Mucosa of gallbladder (tissue), 1 donor: ENCODE data around the gene SLCO1B1. TPM values are rescaled to one million over a fixed set of nuclear protein-coding genes. Genes with fewer than 3 reads are reported as not detected.
"Not testable (repeated sequence)": the region's sequence is repeated elsewhere in the genome, so short reads cannot be mapped to it uniquely, and the experiment has no call there.

Experiments used
- DNase-seq: peaks from one replicate; pipeline ENCODE4 v3.0.0-alpha.2; 2020; ENCODE audit warnings: low spot score
- total RNA-seq: library from RNA; stranded (reverse); gene quantifications from one replicate; pipeline ENCODE4 v1.2.1, GENCODE V29; 2021
- donor health status: DM: no; HTN: no; CAD: no.

Gene SLCO1B1, protein sequence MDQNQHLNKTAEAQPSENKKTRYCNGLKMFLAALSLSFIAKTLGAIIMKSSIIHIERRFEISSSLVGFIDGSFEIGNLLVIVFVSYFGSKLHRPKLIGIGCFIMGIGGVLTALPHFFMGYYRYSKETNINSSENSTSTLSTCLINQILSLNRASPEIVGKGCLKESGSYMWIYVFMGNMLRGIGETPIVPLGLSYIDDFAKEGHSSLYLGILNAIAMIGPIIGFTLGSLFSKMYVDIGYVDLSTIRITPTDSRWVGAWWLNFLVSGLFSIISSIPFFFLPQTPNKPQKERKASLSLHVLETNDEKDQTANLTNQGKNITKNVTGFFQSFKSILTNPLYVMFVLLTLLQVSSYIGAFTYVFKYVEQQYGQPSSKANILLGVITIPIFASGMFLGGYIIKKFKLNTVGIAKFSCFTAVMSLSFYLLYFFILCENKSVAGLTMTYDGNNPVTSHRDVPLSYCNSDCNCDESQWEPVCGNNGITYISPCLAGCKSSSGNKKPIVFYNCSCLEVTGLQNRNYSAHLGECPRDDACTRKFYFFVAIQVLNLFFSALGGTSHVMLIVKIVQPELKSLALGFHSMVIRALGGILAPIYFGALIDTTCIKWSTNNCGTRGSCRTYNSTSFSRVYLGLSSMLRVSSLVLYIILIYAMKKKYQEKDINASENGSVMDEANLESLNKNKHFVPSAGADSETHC
- total RNA-seq: 0.12 TPM

DNA sequence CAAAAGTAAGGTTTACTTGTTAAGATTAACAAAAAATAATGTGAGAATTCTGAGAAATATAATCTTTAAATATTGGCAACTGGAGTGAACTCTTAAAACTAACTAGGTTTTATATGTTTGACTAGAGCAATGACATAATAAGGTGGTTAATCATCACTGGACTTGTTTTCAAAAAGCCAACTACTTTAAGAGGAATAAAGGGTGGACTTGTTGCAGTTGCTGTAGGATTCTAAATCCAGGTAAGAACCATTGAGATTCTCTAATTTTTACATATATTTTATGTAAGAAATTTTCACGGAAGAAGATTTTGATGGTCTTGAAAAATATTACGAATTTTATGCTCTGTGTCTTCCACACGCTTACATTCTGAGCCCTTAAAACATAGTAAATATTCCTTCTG lies at the start of gene SLCO1B1:
TSS of gene SLCO1B1 (plus strand) at position 197 of the 400 bp plus-strand sequence. CDS start 10,381 bp downstream, outside the sequence.
- no peak for DNase-seq

DNA sequence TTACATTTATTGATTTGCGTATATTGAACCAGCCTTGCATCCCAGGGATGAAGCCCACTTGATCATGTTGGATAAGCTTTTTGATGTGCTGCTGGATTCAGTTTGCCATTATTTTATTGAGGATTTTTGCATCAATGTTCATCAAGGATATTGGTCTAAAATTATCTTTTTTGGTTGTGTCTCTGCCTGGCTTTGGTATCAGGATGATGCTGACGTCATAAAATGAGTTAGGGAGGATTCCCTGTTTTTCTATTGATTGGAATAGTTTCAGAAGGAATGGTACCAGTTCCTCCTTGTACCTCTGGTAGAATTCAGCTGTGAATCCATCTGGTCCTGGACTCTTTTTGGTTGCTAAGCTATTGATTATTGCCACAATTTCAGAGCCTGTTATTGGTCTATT lies 46.2 kb upstream of the SLCO1B1 start:
- DNase-seq: not testable (repeated sequence)

DNA sequence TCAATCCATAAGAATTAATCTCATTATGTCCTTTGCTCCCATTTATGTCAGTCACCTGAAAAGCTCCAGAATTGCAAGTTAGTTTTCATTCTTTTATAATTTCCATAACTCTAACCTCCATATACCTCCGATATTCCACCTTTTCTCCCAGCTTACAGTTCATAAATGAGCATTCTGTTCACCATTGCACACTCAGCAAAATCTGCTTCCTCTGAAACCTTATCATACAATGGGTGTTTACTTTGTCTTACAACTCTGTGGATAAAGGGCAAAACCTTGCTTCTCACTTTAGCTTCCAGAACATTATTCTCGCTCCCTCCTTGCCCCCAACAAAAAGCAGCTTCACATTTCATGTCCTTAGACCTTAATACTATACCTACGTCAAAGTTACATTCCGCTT lies 19.3 kb upstream of the SLCO1B1 start:
- DNase-seq: no peak

DNA sequence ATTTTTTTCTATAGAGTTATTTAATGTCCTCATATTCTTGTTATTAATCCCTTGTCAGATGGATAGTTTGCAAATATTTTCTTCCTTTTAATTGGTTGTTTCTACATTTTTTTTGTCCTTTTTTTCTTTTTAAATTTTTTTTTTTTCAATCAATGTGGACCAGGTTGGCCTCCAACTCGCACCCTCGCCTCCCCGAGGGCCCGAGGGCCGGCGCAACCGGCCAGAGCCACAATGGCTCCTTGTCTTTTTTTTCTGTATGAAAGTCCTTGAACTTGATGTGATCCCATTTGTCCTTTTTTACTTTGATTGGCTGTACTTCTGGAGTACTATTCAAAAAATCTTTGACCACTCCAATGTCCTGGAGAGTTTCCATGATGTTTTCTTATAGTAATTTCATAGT lies 17.7 kb upstream of the SLCO1B1 start:
- no peak for DNase-seq

DNA sequence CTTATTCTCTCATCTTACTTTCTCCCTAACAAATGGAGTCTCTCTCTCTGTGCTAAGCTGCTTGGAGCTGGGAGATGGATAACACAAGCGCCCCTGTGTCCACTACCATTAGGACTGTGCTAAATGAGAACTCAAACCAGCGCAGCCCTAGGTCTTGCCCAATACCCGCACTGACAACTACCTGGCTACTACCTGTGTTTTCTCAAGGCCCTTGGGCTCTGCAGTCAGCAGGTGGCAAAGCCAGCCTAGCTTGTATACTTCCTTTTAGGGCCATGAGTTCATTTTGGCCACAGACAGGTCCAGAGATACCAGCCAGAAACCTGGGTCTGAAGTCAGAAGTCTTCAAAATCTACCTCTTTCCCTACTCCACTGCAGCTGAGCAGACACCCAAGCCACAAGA lies 13.0 kb upstream of the SLCO1B1 start:
- DNase-seq: no peak

DNA sequence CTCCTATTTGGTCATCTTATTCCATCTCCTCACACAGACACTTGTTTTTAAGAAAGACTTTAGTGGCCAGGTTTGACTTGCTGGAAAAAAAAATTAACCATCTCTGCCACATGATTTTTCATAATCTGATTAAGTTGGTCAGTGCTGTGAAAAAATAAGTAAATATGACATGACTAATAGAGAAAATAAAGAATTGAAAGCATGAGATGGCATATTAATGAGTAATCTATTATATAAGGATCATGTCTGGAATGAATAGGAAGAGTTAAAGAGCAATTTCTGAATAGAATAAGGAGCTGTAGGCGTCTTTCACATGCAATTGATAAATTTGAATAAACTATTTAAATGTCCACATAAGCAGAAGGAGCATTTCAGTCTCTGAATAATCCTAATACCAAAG lies 12.2 kb upstream of the SLCO1B1 start:
- DNase-seq: no peak

DNA sequence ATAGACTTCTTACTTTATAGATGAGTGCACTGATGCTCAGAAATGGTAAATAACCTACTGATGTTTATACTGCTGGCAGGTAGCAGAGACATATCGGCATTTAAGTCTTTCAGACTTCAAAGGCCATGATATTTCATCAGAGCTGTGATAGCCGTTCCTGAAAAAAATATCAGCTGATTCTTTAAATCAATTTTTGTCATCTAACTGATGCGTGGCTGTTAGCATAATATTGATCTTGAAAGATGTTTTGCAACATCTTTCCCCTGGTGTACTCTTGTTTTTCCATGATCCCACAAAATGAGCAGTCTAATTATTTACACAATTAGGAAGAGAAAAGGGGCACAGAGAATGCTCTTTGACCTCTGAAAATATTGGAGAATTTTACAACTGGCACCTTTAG lies 1.6 kb upstream of the SLCO1B1 start:
- DNase-seq: no peak

DNA sequence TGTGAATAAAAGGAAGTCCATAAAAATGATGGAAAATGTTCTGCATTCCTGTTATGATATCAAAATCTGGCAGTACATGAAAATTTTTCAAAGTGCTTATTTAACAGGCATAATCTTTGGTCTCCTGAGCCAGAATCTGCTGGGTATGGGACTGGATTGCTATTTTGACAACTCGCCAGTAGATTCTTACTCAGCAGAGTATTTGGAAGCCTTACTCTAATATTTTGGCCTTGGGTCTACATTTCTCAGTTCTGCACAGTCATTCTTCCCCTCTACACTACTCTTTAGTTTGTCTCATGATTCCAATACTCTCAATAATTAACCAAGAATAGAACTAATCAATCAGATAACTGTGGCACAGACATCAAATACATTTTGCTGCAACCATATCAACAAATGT lies 1.1 kb upstream of the SLCO1B1 start:
- DNase-seq: no peak

DNA sequence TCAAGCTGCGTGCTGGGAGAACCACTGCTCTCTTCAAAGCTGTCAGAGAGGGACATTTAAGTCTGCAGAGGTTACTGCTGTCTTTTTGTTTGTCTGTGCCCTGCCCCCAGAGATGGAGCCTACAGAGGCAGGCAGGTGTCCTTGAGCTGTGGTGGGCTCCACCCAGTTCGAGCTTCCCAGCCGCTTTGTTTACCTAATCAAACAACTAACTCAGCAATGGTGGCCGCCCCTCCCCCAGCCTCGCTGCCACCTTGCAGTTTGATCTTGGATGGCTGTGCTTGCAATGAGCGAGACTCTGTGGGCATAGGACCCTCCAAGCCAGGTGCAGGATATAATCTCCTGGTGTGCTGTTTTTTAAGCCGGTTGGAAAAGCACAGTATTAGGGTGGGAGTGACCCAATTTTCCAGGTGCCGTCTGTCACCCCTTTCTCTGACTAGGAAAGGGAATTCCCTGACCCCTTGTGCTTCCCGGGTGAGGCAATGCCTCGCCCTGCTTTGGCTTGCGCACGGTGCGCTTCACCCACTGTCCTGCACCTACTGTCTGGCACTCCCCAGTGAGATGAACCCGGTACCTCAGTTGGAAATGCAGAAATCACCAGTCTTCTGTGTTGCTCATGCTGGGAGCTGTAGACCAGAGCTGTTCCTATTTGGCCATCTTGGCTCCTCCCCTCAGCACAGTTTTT lies 6.5 kb downstream of the SLCO1B1 start:
- not testable (repeated sequence) for DNase-seq

DNA sequence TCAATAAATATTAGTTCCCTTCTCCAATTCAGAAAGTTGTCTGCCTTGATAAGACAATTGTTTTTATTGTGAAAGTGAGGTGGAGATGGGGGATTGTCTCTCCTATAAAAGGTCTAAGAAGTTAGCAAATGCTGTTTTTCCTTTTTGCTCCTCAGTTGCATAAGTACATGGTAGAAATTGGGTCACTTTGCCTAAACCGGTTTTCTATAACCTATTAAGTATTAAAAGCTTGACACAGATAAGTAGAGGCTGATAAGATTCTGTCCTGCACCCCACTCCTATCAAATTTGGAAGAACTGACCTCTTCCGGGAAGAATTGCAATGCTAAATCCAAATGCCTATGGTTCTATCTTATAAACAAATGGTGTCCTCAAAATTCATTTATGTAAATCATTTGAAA lies 7.0 kb downstream of the SLCO1B1 start:
- DNase-seq: no peak

DNA sequence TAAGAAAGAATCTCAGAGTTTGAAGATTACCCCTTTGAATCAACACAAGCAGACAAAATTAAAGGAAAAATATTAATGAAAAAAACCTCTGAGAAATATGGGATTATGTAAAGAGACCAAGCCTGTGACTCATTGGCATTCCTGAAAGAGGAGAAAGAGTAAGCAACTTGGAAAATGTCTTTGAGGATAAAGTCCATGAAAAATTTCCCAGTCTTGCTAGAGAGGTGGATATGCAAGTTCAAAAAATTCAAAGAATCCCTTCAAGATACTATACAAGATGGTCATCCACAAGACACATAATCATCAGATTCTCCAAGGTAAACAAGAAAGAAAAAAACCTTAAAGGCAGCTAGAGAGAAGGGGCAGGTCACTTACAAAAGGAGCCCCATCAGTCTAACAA lies 13.3 kb downstream of the SLCO1B1 start:
- DNase-seq: no peak

DNA sequence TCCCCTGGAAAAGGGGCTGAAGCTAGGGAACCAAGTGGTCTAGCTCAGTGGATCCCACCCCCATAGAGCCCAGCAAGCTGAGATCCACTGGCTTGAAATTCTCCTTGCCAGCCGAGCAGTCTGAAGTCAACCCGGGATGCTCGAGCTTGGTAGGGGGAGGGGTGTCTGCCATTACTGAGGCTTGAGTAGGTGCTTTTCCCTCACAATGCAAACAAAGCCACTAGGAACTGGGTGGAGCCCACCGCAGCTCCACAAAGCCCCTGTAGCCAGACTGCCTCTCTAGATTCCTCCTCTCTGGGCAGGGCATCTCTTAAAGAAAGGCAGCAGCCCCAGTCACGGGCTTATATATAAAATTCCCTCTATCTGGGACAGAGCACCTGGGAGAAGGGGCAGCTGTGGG lies 18.9 kb downstream of the SLCO1B1 start:
- DNase-seq: not testable (repeated sequence)

DNA sequence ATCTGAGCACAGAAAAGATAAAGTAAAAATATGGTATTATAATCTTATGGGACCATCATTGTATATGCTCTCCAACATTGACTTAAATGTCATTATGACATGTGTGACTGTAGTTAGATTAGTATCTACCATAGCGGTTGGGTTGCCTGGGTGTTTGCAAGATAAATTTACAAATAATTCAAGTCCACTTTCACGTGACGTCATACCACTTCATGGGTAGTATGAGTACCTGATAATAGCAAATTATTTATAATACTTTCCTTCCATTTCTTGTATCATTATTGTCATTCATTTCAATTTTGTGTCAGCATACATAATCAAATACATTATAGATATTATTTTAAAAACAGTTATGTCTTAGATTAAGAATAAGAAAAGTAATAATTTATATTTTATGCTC lies 20.2 kb downstream of the SLCO1B1 start:
- DNase-seq: no peak

DNA sequence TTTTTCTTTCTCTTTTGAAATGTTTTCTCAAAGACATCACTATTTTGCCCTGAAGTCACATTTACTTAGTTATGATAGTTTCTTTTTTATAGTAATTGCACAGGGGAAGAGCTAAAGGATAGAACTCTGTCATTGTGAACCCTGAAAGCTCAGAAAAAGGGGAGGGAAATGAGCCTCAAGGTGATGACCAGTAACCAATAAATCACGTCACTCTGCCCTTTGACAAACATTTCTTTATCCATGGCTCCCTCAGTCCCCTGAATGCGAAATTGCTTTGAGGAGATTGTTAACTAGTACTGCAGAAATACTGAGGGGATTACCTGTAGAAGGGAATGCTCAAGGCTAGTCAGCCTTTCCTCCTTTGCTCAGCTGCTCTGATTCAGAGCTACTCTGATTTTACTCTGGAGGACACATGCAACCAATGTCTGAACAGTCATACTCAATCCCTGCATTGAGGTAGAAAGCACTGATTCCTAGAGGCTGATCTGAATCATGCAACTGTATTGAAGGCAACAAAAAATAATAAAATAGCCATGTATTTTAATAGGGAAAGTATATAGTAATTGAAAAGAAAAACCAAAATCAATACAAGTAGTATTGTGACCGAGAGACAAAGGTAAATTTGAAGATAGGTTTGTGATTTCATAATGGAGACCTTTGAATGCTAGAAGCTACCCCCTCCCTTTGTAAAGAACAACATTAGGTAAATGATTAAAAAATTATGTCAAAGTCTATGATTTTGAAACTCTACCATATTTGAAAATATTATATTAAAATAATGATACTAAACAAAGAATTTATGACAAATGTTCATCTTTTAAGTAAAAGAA lies 24.7 kb downstream of the SLCO1B1 start:
- DNase-seq: no peak

DNA sequence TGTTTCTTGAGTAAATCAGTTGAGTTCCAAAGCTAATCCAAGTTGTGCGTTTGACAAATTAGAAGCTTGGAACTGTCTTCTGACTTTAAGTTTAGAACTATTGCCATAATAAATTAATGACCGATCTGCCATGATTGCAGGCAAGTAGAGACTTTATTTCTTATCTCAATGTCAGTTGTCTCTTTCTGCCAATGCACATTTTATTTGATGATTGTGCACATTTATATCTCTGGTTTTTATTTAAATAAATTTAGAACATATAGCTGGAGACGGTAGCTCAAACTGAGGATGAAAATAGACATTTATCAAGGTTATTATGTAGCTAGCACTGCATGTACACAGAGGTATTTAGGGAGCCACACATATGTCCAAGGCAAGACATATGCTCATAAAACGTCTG lies 34.1 kb downstream of the SLCO1B1 start:
- DNase-seq: no peak

DNA sequence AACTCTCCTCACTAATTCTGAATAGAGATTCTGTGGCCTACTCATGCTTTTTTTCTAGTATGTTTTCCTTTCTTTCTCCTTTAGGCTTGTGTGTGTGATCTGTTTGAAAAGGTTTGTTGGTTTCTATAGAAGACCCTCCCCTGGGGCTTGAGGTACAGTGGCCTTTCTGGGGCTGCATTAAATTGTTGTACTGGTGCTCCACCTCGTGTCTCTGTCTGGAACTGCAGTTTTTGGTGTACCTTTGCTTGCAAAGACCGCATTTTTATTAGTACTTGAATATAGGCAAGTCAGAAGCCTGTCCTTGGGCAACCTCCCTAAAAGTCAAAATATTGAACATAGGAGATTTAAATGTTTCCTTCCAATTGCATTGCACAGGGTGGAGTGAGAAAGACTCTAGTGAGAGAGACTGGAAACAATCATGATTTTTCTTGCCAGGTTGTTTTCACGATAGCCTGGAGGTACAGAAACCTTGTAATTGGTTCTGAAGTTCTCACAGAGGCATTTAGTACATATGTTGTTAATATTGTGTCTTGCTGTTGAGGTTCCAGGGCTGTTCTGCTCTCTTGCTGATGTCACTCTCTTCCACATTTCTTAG lies 39.0 kb downstream of the SLCO1B1 start:
- DNase-seq: no peak

DNA sequence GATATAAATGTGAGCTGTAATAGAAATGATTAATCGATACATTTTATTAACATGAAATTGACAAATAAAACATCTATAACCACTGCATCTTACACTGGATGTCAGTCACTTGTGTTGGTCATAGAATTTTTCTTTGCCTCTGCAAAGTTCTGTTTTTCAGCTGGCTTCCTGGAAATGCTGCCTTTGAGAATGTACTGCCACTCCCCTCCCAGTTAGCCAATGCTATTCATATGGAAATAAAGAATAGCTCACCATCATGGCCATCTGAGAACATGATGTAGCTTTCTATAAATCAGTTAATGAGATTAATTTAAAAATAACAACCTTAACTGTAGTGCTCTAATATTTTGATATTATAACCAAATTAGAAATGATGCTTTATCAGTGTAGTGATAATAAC lies 41.1 kb downstream of the SLCO1B1 start:
- DNase-seq: no peak

DNA sequence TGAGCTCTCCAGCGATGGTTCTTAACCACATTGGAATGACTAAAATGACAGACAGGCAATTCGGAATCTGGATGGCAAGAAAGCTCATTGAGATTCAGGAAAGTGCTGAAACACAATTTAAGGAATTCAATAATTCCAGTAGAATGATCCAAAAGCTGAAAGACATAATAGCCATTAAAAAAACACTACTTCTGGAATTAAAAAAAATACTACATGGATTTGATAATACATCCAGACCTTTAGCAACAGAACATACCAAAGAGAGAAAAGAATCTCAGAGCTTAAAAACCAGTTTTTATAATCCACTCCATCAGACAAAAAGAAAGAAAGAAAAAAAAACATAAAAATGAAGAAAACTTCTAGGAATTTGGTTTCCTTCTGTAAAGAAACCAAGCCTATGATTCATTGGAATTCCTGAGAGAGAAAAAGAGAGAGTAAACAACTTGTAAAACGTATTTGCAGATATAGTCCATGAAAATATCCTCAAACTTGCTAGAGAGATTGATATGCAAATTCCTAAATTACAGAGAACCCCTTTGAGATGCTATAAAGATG lies 52.8 kb downstream of the SLCO1B1 start:
- no peak for DNase-seq

DNA sequence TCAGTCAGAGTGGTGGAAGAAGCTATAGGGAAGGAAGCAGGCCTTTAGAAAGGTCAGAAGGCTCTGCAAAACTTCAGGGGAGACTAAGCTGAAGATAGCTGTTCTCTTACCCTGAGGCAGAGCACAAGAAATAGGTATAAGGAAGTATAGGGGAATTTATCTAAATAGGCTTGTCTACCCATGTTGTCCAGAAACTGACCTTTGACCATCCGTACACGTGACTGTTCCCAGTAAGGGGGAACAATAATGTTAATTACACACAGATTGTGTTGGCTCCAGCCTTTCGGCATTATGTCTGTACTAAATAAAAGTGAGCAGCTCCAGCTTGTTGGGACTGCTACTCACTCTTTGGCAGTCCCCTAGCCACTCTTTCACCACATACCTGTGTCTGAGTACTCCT lies 59.0 kb downstream of the SLCO1B1 start:
- DNase-seq: no peak

DNA sequence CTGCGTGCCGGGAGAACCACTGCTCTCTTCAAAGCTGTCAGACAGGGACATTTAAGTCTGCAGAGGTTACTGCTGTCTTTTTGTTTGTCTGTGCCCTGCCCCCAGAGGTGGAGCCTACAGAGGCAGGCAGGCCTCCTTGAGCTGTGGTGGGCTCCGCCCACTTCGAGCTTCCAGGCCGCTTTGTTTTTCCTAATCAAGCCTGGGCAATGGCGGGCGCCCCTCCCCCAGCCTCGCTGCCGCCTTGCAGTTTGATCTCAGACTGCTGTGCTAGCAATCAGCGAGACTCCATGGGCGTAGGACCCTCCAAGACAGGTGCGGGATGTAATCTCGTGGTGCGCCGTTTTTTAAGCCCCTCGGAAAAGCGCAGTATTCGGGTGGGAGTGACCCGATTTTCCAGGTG lies 83.4 kb downstream of the SLCO1B1 start:
- not testable (repeated sequence) for DNase-seq

DNA sequence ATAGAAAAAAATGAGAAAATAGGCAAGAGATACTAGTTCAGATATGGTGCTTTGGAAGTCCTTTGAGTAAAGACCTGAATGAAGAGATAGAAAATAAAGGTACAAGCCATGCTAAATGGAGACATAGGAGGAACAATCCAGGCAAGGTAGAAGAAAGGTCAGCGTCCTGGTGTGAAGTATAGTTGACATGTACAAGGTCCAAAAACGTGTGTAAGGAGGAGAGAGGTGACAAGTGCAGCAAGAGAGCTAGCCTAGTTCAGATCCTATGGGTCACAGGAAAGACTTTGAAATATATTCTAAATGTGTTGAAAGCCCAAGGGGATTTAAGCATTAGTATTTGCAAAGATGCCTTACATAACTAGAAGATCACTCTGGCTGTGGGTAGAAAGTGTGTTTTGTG lies 88.2 kb downstream of the SLCO1B1 start:
- DNase-seq: no peak
